Choroid plexus epithelial cell (primary cell): ENCODE results near the gene KIF4B.
A peak's percentile ranks its signal among the peaks of the same experiment; 100 is the strongest.
"Not testable (repeated sequence)": the region's sequence is repeated elsewhere in the genome, so short reads cannot be mapped to it uniquely, and the experiment has no call there.

Source experiments
- DNase-seq: peaks from one replicate; pipeline ENCODE4 v3.0.0-alpha.2; 2010; ENCODE audit warnings: low read depth
- H3K4me3 ChIP-seq: 2 replicates; pipeline ENCODE4 v1.5.1; 2011; ENCODE audit warnings: low read depth, mild to moderate bottlenecking, control low read depth, low read length, moderate library complexity
- CTCF ChIP-seq: conservative IDR thresholded peaks from 2 replicates; pipeline ENCODE4 v1.5.1; 2011; ENCODE audit warnings: low read depth, mild to moderate bottlenecking, control low read depth, inconsistent platforms, low read length, moderate library complexity

Gene KIF4B

DNA sequence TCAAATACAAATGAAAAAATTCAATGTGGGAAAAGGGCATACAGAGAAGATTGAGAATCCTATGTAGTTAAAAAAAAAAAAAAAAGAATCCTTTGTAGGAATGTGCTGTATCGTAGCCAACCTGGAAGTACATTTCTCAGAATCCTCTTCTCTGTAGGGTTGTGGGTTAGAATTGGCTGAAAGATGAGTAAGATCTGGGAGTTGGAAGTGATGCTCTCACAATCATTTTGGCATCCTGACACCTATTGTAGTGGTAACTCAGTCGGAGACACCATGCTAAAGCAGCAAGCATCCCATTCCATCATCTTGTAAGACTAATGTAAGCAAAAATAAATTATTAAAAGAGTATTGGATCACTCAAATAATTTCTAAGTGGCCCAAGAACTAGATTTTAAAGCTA is 42.1 kb upstream of the KIF4B start:
- TF ChIP-seq CTCF, result no peak
- no peak overlapping the region for H3K4me3 ChIP-seq
- DNase-seq, result peak; percentile 37

- TF ChIP-seq CTCF, result peak; percentile 87
- H3K4me3 ChIP-seq, result no peak overlapping the region
- peak; percentile 73 for DNase-seq
Observed at GRCh38 chr5:154972476-154973080, 41.0 kb upstream of the KIF4B start.

GRCh38 chr5:154976082-154976481 is 37.5 kb upstream of the KIF4B start:
- DNase-seq, H3K4me3 ChIP-seq: not testable (repeated sequence)

- TF ChIP-seq CTCF, result no peak
- H3K4me3 ChIP-seq, result no peak overlapping the region
- peak; percentile 46 for DNase-seq
Observed at GRCh38 chr5:154977409-154977808, 36.1 kb upstream of the KIF4B start.

GRCh38 chr5:154978294-154978693 is 35.3 kb upstream of the KIF4B start:
- H3K4me3 ChIP-seq, result not testable (repeated sequence)

DNA sequence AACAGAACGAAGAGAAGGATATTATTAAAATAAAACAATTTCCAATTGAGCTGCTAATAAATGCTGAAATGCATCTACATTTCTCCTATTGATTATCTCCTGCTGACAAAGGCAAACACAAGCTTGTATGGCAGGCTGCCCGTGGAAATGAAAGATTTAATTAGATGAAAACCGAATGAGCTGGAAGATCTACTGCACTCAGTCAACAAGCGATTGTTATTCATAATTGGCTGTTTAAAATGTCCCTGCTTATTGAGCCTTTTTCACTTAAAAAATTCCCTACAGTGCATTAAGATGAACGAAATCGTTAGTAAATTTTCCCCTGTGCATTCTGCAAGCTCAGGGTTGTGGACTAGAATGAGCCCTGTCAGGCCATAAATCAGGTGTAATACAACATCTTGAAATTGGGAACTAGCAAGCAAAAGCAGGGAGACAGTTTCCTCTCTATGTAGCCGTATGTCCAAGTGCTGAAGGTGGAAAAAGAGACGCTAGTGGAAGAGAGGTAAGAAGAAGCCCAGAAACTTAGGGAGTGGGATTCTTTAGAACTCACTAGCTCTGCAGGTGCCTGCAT is 28.5 kb upstream of the KIF4B start:
- no peak overlapping the region for H3K4me3 ChIP-seq
- TF ChIP-seq CTCF, result no peak
- no peak for DNase-seq

More at GRCh38 chr5:154978294-154978693, 35.3 kb upstream of the KIF4B start:
- DNase-seq, result not testable (repeated sequence)

DNA sequence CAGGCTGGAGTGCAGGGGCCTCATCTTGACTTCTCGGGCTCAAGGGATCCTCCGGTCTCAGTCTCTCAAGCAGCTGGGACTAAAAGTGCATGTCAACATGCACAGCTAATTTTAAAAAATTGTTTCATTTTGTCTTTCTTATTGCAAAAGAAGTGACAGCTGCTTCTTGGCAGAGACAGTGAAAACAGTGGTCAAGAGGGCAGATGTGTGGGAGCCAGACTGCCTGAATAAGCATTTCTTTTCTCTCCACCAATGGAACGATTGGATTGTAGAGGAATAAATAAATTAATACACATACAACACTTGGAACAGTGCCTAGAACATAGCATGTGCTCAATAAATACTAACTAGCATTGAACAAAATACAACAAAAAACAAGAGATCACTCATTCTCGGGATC is 27.4 kb upstream of the KIF4B start:
- DNase-seq, result peak; percentile 82
- no peak for TF ChIP-seq CTCF
- H3K4me3 ChIP-seq, result no peak overlapping the region

GRCh38 chr5:154989626-154990025 is 23.9 kb upstream of the KIF4B start:
- DNase-seq, result no peak
- H3K4me3 ChIP-seq, result no peak overlapping the region
- no peak for TF ChIP-seq CTCF
